PC-9 (cell line): ENCODE results near the gene PIGO.

Experiments used
- EZH2 ChIP-seq: fragments of 200-600 bp; sonication (generic); IDR thresholded peaks from 2 replicates; pipeline ENCODE4 v1.8.0; 2017; ENCODE audit warnings: antibody characterized with exemption, low read depth
- TF ChIP-seq, protein P1 (sequence below): fragments of 200-600 bp; sonication (generic); conservative IDR thresholded peaks from 2 replicates; pipeline ENCODE4 v1.6.1; 2017; ENCODE audit warnings: mixed run types, antibody characterized with exemption, mild to moderate bottlenecking, moderate library complexity

DNA sequence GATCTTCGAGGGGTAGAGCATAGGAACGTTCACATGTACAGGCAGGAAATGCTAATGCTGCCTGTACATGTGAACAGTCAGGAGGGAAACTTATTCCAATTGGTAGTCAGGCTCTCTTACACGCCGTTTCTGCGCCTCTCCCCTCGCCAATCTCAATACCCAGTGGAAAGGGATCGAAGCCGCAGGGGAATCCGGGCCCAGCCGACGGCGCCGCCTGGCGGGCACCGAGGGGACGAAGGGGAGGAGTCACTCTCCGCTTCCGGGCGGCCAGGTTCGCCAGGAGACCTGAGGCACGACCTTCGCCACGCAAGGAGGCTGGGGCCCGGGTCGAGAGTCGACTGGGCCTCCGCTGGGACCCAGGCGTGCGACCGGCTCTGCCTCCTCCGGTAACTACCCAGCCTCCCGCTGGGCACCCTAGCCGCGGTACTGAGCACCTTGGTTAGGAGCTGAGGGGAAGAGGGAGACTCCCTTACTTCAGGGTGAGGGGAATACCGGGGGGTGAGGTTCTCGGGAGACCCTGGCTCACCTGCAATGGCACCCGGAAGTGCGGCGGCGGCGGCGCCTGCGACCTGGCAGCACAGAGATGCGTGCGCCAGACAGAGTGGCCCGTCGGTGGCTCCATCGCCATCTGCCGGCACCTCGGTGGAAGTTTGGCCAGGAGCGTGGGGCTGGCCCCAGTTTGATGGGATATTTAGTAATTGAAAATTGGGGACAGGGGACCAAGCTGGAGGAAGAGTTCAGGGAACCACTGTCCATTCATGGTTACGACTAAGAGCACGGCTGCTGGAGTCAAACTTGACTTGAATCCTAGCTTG is at the start of gene PIGO:
- TF ChIP-seq, protein P1, sequence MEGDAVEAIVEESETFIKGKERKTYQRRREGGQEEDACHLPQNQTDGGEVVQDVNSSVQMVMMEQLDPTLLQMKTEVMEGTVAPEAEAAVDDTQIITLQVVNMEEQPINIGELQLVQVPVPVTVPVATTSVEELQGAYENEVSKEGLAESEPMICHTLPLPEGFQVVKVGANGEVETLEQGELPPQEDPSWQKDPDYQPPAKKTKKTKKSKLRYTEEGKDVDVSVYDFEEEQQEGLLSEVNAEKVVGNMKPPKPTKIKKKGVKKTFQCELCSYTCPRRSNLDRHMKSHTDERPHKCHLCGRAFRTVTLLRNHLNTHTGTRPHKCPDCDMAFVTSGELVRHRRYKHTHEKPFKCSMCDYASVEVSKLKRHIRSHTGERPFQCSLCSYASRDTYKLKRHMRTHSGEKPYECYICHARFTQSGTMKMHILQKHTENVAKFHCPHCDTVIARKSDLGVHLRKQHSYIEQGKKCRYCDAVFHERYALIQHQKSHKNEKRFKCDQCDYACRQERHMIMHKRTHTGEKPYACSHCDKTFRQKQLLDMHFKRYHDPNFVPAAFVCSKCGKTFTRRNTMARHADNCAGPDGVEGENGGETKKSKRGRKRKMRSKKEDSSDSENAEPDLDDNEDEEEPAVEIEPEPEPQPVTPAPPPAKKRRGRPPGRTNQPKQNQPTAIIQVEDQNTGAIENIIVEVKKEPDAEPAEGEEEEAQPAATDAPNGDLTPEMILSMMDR = peak; percentile 71; the same call in 1 of the 2 replicates
- no peak for TF ChIP-seq EZH2
